GM18951 (cell line): ENCODE data around the gene C1QBP.

Experiments
- POLR2A ChIP-seq: IDR thresholded peaks from 4 replicates; pipeline ENCODE4 v1.6.1; 2011; ENCODE audit warnings: mild to moderate bottlenecking; ENCODE audit not compliant: insufficient read length, insufficient read depth; ENCODE audit errors: extremely low read depth
- in situ Hi-C: fragments of 300-500 bp; cut with MboI; formaldehyde crosslinking; loops from one replicate; pipeline ENCODE4 v1.12.0; 2022; ENCODE audit warnings: low sequenced_read_pairs, mixed read lengths, inconsistent platforms; ENCODE audit not compliant: unreplicated experiment

Gene C1QBP

GRCh38 chr17:5464717-5465507 is 26.0 kb upstream of the C1QBP start:
- no peak for TF ChIP-seq POLR2A
- in situ Hi-C loops, result no loop called here

GRCh38 chr17:5446786-5447185 is 7.8 kb upstream of the C1QBP start:
- in situ Hi-C loops, result no loop called here
- no peak for TF ChIP-seq POLR2A

- in situ Hi-C loops, result no loop called here
- TF ChIP-seq POLR2A, result no peak
Observed at GRCh38 chr17:5444209-5444608, 5.3 kb upstream of the C1QBP start.

- TF ChIP-seq POLR2A, result no peak
- in situ Hi-C loops, result no loop called here
Observed at GRCh38 chr17:5443728-5444127, 4.8 kb upstream of the C1QBP start.

- in situ Hi-C loops, result loop anchor here (10.0 kb wide), 1 partner anchor 195 kb away; no protein-coding TSS in a partner anchor
- no peak for TF ChIP-seq POLR2A
Observed at GRCh38 chr17:5439446-5439764, 450 bp upstream of the C1QBP start.

- TF ChIP-seq POLR2A, result no peak
- in situ Hi-C loops, result loop anchor here (10.0 kb wide), 1 partner anchor 193 kb away; no protein-coding TSS in a partner anchor
Observed at GRCh38 chr17:5437721-5438317, 1.1 kb downstream of the C1QBP start.

- in situ Hi-C loops, result loop anchor here (10.0 kb wide), 1 partner anchor 191 kb away; no protein-coding TSS in a partner anchor
Observed at GRCh38 chr17:5435781-5436315, 3.1 kb downstream of the C1QBP start.

GRCh38 chr17:5434984-5435383 is 4.0 kb downstream of the C1QBP start:
- in situ Hi-C loops, result loop anchor here (10.0 kb wide), 1 partner anchor 190 kb away; no protein-coding TSS in a partner anchor
- no peak for TF ChIP-seq POLR2A

GRCh38 chr17:5431949-5432556 is 6.9 kb downstream of the C1QBP start:
- TF ChIP-seq POLR2A, result no peak
- in situ Hi-C loops, result loop anchor here (10.0 kb wide), 1 partner anchor 187 kb away; no protein-coding TSS in a partner anchor

GRCh38 chr17:5431234-5431633 is 7.7 kb downstream of the C1QBP start:
- in situ Hi-C loops, result loop anchor here (10.0 kb wide), 1 partner anchor 186 kb away; no protein-coding TSS in a partner anchor

GRCh38 chr17:5430413-5430999 is 8.4 kb downstream of the C1QBP start:
- TF ChIP-seq POLR2A, result no peak
- in situ Hi-C loops, result loop anchor here (10.0 kb wide), 1 partner anchor 186 kb away; no protein-coding TSS in a partner anchor

GRCh38 chr17:5429191-5429887 is 9.6 kb downstream of the C1QBP start:
- TF ChIP-seq POLR2A, result no peak
- in situ Hi-C loops, result no loop called here

GRCh38 chr17:5425826-5426225 is 13.1 kb downstream of the C1QBP start:
- in situ Hi-C loops, result no loop called here
- TF ChIP-seq POLR2A, result no peak
